HL-60/S4 treated with retinoic acid at 250 ng/mL for 4 days and 3 days (cell line): Measurements from ENCODE around the gene PLPPR3.

Experiments
- in situ Hi-C: fragments of 300-500 bp; cut with MboI; formaldehyde crosslinking; loops from 2 replicates; pipeline ENCODE4 v1.7.0; 2022; ENCODE audit warnings: low sequenced_read_pairs

The PLPPR3 gene

GRCh38 chr19:797528-798414, 24.0 kb downstream of the PLPPR3 start:
- in situ Hi-C loops, result no loop called here

GRCh38 chr19:796692-797527, 24.8 kb downstream of the PLPPR3 start, which contains the start of gene PTBP1:
TSS of gene PTBP1 (plus strand) at chr19:797452. CDS start at chr19:797498, 46 bp downstream.
- in situ Hi-C loops, result no loop called here

DNA sequence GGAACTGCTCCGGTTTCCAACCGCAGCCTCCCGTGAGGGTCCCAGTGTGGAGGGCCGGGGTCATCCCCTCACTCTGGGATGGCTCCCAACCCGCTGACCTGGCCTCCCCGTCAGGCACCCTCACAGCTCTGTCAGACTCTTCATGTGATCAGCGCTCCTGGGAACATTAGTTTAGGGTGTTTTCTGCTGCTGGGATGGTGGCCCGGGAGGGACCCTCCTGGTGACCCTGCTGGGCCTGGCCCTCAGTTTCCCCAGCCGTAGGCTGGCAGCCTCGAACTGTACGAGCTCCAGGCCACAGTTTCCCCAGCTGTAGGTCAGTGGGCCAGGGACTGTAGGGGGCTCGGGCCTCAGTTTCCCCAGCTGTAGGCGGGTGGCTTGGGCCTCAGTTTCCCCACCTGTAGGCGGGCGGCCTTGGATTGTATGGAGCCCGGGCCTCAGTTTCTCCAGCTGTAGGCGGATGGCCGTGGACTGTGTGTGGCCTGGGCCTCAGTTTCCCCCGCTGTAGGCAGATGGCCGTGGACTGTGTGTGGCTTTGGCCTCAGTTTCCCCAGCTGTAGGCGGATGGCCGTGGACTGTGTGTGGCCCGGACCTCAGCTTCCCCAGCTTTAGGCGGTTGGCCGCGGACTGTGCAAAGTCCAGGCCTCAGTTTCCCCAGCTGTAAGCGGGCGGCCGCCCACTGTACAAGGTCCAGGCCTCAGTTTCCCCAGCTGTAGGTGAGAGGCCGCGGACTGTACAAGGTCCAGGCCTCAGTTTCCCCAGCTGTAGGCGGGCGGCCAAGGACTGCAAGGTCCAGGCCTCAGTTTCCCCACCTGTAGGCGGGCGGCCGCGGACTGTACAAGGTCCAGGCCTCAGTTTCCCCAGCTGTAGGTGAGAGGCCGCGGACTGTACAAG, 25.8 kb downstream of the PLPPR3 start:
- in situ Hi-C loops, result no loop called here

GRCh38 chr19:795073-795611, 26.6 kb downstream of the PLPPR3 start:
- in situ Hi-C loops, result no loop called here

DNA sequence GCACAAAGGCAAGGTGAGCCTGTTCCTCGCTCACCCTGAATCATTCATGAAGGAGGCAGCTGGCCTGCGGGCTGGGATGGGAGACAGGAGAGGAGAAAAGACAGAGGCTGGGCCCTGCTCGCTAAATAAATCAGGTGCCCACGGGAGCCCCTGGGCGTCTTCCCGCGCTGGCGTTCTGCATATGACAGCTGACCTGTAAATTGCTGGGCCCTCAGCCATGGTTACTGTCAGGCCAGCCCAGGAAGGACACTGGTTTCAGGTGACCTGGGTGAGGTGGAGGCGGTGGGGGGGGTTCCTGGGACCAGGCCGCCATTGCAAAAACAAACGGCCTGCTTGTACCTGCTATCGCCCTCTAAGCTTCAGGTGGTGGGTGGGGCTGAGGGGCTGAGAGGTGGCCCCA, 27.9 kb downstream of the PLPPR3 start:
- in situ Hi-C loops, result no loop called here

DNA sequence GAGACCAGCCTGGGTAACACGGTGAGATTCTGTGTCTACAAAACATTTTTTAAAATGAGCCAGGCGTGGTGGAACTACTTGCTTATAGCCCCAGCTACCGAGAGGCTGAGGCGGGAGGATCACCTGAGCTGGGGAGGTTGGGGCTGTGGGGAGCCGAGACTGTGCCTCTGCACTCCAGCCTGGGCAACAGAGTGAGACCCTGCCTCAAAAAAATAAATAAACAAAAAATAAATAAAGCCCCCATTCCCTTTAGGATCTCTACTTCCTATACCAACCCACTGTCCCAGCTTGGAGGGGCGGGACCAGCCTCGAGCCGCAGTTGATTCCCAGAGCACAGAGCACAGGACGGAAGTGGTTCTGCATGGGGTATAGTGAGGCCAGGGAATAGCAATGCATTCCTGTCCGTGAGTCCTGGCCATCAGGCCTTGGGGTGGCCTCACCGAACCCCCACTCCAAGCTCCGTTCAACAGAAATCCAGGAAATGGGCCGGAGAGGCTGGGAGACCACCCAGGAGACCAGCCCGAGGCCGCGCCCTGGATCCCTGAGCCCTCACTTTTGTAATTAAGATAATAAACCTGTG, 29.4 kb downstream of the PLPPR3 start:
- in situ Hi-C loops, result no loop called here

- in situ Hi-C loops, result no loop called here
These were observed 30.0 kb downstream of the PLPPR3 start for GRCh38 chr19:791567-792305.

- in situ Hi-C loops, result no loop called here
These were observed 30.7 kb downstream of the PLPPR3 start for GRCh38 chr19:791007-791566.

DNA sequence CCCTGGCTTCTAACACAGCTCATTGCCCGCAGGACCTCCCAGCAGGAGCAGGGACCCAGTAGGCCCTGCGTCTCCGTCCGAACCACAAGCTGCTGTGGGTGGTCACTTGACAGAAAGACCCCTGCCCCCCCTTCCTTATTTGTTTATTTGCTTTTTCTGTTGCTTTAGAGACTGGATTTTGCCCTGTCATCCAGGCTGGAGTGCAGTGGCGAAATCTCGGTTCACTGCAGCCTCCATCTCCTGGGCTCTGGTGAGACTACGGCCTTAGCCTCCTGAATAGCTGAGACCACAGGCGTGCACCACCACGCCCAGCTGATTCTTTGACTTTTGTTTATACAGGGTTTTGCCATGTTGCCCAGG, 32.1 kb downstream of the PLPPR3 start:
- in situ Hi-C loops, result no loop called here

DNA sequence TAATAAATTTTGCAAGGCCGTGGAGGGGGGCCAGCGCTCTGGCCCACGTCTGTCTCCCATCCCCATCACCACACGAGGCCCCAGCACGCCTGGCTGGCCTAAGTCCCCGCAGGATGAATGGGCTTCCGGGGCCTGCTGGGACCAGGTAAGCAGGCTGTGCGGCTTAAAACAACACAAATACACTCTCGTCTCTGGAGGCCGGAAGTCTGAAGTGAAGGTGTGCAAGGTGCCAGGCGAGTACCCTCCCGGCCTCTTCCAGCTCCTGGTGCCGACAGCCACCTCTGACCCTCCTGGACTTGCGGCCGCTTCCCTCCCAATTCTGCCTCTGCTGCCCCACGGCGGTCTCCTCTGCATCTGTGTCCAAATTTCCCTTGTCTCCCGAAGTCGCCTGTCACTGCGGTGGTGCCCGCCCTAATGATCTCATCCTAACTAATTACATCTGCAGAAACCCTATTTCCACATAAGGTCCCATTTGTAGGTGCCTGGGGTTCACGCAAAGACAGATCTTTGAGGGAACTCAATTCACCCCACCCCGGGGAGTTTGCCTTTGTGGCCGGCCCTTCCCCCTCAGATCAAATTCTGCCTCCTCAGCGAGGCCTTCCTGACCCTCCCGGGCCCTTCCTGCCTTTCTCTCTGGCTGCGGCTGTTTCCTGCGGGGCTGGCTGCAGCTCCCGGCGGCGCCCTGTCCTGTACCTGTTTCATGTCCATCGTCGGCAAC, 32.6 kb downstream of the PLPPR3 start:
- in situ Hi-C loops, result no loop called here

- in situ Hi-C loops, result no loop called here
These were observed 33.1 kb downstream of the PLPPR3 start for GRCh38 chr19:788686-788982.

DNA sequence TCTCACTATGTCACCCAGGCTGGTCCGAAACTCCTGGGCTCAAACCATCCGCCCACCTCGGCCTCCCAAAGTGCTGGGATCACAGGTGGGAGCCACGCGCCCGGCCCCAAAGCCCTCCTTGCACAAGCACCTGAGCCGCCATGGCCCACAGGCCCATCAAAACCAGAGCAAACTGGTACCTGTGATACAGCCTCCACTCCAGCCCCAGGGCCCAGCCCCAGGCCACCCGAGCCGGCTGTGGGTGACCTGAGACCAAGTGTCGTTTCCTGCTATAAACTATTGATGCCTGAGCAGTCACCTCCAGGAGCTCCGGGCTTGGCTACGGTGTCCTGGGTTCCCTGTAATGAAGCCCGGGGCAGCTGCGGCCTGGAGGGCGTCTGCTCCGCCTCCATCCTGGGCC, 34.2 kb downstream of the PLPPR3 start:
- in situ Hi-C loops, result no loop called here

DNA sequence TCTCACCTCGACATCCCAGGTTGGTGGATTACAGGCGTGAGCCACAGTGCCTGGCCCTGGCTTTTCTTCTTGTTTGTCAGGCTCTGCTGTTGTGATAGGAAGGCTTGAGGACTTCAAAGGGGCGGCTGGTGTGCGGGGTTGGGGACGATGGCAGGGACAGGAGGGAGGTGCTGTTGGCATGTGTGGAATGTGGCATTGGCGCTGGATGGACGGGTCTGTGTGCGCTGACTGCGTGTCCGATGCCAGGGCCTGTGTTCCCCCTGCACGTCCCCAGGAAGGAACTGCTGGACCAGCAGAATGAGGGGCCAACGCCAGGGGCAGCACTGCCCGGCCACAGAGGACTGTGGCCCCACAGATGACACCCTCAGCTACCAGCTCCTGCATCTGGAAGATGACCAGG, 37.2 kb downstream of the PLPPR3 start:
- in situ Hi-C loops, result no loop called here

DNA sequence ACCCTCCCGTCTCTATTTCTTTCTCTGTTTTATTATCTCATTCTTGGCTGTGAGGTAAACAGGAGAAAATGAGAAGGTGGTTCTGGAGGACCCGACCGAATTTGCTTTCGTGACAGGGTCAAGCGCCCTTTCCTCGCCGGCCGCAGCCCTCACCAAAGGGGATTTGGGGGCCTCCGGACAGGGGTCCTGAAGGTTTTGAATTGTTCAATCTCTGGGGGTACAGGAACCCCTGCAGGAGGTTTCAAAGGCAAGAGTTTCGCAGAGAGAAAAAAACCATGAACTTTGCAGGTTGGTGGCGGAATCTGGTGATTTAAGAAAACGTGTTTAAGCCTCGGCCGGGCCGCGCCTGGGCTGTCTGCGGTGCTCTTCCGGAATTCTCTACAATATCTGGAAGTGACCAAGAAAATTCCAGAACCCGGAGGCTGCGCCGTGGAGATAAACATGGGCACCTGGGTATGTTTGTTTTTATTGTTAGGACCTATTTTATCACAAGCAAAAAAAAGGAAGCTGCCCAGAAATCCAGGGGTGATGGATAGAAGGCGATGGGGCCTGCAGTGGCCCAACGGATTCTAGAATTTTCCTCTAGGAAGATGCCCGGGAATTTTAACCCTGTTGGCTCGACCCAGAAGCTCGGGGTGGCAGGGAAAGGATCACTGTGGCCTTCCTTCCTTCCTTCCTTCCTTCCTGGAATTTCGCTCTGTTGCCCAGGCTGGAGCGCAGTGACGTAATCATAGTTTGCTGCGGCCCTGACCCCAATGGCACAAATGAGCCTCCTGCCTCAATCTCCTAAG, 38.7 kb downstream of the PLPPR3 start:
- in situ Hi-C loops, result no loop called here

- in situ Hi-C loops, result no loop called here
These were observed 39.4 kb downstream of the PLPPR3 start for GRCh38 chr19:782185-782877.

DNA sequence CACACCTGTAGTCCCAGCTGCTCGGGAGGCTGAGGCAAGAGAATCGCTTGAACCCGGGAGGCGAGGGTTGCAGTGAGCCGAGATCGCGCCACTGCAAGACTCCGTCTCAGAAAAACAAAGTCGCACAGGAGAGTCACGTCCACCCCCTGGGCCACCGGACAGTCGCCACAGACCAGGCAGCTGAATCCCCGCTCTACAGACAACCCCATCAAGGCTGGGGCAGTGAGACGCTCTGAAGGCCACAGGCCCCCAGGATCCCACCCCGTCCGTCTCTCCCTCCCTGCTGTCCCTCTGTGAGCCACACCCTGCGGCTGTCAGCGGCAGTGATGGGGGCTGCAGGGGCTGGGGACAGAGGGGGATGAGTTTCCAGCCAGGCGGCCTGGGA, 40.0 kb downstream of the PLPPR3 start:
- in situ Hi-C loops, result no loop called here

- in situ Hi-C loops, result no loop called here
These were observed 40.8 kb downstream of the PLPPR3 start for GRCh38 chr19:780935-781334.
